ENCODE results near the gene ASAH2.
A peak's percentile ranks its signal among the peaks of the same experiment; 100 is the strongest.

The ASAH2 gene

GRCh38 chr10:50222199-50222598 is 29.1 kb downstream of the ASAH2 start:
- Histone ChIP-seq H3K27me3 (ENCODE audit: control insufficient read depth, insufficient read depth, low read length) (no peaks in the 10 kb centered on the region), H3K27ac (ENCODE audit: low read length) (no peak overlapping the region), H3K36me3 (ENCODE audit: control insufficient read depth, low read depth, low read length) (no peaks in the 10 kb centered on the region), H3K9ac (ENCODE audit: low read length) (no peak overlapping the region), H3K9me3 (ENCODE audit: control insufficient read depth, low read depth, low read length) (no peaks in the 10 kb centered on the region), H3K4me3 (ENCODE audit: low read length) (no peak overlapping the region), H3K4me1 (ENCODE audit: control insufficient read depth, low read depth, low read length) (no peaks in the 10 kb centered on the region)

GRCh38 chr10:50221470-50221869 is 29.8 kb downstream of the ASAH2 start:
- H3K9me3 ChIP-seq (ENCODE audit: control insufficient read depth, low read depth, low read length): no peaks in the 10 kb centered on the region
- no peaks in the 10 kb centered on the region for H3K27me3 ChIP-seq (ENCODE audit: control insufficient read depth, insufficient read depth, low read length)
- H3K27ac ChIP-seq (ENCODE audit: low read length): no peak overlapping the region
- peaks cover 4% of the 10 kb centered on the region for H3K4me1 ChIP-seq (ENCODE audit: control insufficient read depth, low read depth, low read length)
- no peak overlapping the region for H3K9ac ChIP-seq (ENCODE audit: low read length)
- no peak overlapping the region for H3K4me3 ChIP-seq (ENCODE audit: low read length)
- no peaks in the 10 kb centered on the region for H3K36me3 ChIP-seq (ENCODE audit: control insufficient read depth, low read depth, low read length)

GRCh38 chr10:50219646-50220045 is 31.7 kb downstream of the ASAH2 start:
- no peak overlapping the region for H3K9ac ChIP-seq (ENCODE audit: low read length)
- peaks cover 6% of the 10 kb centered on the region for H3K4me1 ChIP-seq (ENCODE audit: control insufficient read depth, low read depth, low read length)
- no peaks in the 10 kb centered on the region for H3K27me3 ChIP-seq (ENCODE audit: control insufficient read depth, insufficient read depth, low read length)
- H3K27ac ChIP-seq (ENCODE audit: low read length): no peak overlapping the region
- H3K9me3 ChIP-seq (ENCODE audit: control insufficient read depth, low read depth, low read length): no peaks in the 10 kb centered on the region
- H3K4me3 ChIP-seq (ENCODE audit: low read length): no peak overlapping the region
- H3K36me3 ChIP-seq (ENCODE audit: control insufficient read depth, low read depth, low read length): no peaks in the 10 kb centered on the region

- Histone ChIP-seq H3K36me3 (ENCODE audit: control insufficient read depth, low read depth, low read length) (no peaks in the 10 kb centered on the region), H3K9me3 (ENCODE audit: control insufficient read depth, low read depth, low read length) (no peaks in the 10 kb centered on the region), H3K27ac (ENCODE audit: low read length) (no peak overlapping the region), H3K4me3 (ENCODE audit: low read length) (no peak overlapping the region), H3K27me3 (ENCODE audit: control insufficient read depth, insufficient read depth, low read length) (no peaks in the 10 kb centered on the region), H3K9ac (ENCODE audit: low read length) (no peak overlapping the region), H3K4me1 (ENCODE audit: control insufficient read depth, low read depth, low read length) (peaks cover 6% of the 10 kb centered on the region)
These were observed 32.1 kb downstream of the ASAH2 start for GRCh38 chr10:50219200-50219599.

GRCh38 chr10:50216894-50217293 is 34.4 kb downstream of the ASAH2 start:
- no peaks in the 10 kb centered on the region for H3K36me3 ChIP-seq (ENCODE audit: control insufficient read depth, low read depth, low read length)
- H3K4me1 ChIP-seq (ENCODE audit: control insufficient read depth, low read depth, low read length): peaks cover 6% of the 10 kb centered on the region
- no peaks in the 10 kb centered on the region for H3K9me3 ChIP-seq (ENCODE audit: control insufficient read depth, low read depth, low read length)
- H3K9ac ChIP-seq (ENCODE audit: low read length): peak overlapping the region; percentile 7
- peak overlapping the region; percentile 13 for H3K4me3 ChIP-seq (ENCODE audit: low read length)
- H3K27ac ChIP-seq (ENCODE audit: low read length): no peak overlapping the region
- H3K27me3 ChIP-seq (ENCODE audit: control insufficient read depth, insufficient read depth, low read length): no peaks in the 10 kb centered on the region

- no peaks in the 10 kb centered on the region for H3K27me3 ChIP-seq (ENCODE audit: control insufficient read depth, insufficient read depth, low read length)
- peaks cover 6% of the 10 kb centered on the region for H3K4me1 ChIP-seq (ENCODE audit: control insufficient read depth, low read depth, low read length)
- H3K9ac ChIP-seq (ENCODE audit: low read length): peak overlapping the region; percentile 7
- peak overlapping the region; percentile 13 for H3K4me3 ChIP-seq (ENCODE audit: low read length)
- no peaks in the 10 kb centered on the region for H3K36me3 ChIP-seq (ENCODE audit: control insufficient read depth, low read depth, low read length)
- no peaks in the 10 kb centered on the region for H3K9me3 ChIP-seq (ENCODE audit: control insufficient read depth, low read depth, low read length)
- H3K27ac ChIP-seq (ENCODE audit: low read length): no peak overlapping the region
These were observed 34.9 kb downstream of the ASAH2 start for GRCh38 chr10:50216418-50216817.

- Histone ChIP-seq H3K9ac (ENCODE audit: low read length) (no peak overlapping the region), H3K27ac (ENCODE audit: low read length) (no peak overlapping the region), H3K36me3 (ENCODE audit: control insufficient read depth, low read depth, low read length) (no peaks in the 10 kb centered on the region), H3K4me1 (ENCODE audit: control insufficient read depth, low read depth, low read length) (peaks cover 4% of the 10 kb centered on the region), H3K9me3 (ENCODE audit: control insufficient read depth, low read depth, low read length) (no peaks in the 10 kb centered on the region), H3K4me3 (ENCODE audit: low read length) (no peak overlapping the region), H3K27me3 (ENCODE audit: control insufficient read depth, insufficient read depth, low read length) (no peaks in the 10 kb centered on the region)
These were observed 39.6 kb downstream of the ASAH2 start for GRCh38 chr10:50211670-50212069.

GRCh38 chr10:50210876-50211275 is 40.4 kb downstream of the ASAH2 start:
- no peak overlapping the region for H3K9ac ChIP-seq (ENCODE audit: low read length)
- H3K9me3 ChIP-seq (ENCODE audit: control insufficient read depth, low read depth, low read length): no peaks in the 10 kb centered on the region
- no peak overlapping the region for H3K27ac ChIP-seq (ENCODE audit: low read length)
- H3K27me3 ChIP-seq (ENCODE audit: control insufficient read depth, insufficient read depth, low read length): no peaks in the 10 kb centered on the region
- H3K4me3 ChIP-seq (ENCODE audit: low read length): no peak overlapping the region
- H3K4me1 ChIP-seq (ENCODE audit: control insufficient read depth, low read depth, low read length): no peaks in the 10 kb centered on the region
- H3K36me3 ChIP-seq (ENCODE audit: control insufficient read depth, low read depth, low read length): no peaks in the 10 kb centered on the region

Measured in iPS-18a (cell line).